GM21390 (cell line): ENCODE data around the gene SPPL2C.

Source experiments
- ATAC-seq: cut with Tn5 transposase; IDR thresholded peaks from one replicate; pipeline ENCODE4 v1.9.1; 2021; ENCODE audit not compliant: unreplicated experiment

Gene SPPL2C

DNA sequence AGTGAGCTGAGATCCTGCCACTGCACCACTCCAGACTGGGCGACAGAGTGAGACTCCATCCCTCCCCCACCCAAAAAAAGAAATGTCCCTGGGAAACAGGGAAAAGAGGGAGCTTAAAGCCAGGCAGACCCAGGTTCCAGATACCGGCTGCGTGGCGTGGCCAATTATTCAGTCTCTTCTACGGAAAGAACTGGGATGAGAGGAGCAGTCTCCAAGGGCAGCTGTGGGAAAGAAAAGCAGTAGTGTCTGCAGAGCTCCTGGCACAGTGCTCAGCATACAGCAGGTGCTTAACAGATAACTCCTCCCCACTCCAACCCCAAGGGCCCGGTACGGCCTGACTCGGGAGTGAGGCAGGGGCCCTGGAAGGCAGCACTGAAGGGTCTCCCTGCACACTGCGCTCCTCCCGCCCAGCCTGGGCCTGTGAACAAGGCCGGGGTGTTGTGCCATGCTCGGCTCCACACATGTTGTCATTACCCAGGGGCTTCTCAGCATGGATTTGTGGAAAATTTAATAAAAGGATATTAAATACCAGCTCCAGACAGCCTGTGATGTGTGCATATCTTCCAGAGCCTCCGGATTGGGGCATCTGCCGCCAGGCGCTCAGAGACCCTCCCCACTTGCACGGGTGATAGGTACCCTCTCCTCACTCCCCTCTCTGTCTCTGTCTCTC, 17.6 kb upstream of the SPPL2C start:
- ATAC-seq, result no peak

DNA sequence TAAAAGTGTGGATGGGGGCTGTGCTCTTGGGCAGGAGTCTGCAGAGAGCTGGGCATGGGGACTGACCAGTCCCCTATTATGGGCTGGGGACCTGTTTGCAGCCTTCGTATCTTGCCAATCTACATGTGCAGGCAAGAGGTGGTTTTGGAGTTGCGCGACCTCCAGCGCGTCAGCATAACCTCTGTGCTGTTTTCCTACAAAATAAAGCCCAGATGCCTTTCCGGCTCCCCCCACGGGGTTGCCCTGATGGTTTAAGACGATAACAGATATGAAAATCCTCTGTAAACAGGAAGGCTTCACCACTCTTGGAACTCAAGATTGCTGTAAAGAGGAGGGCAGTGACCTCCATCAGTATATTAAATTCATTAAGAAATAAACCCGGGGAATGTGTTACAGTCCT, 16.5 kb upstream of the SPPL2C start:
- ATAC-seq, result no peak

DNA sequence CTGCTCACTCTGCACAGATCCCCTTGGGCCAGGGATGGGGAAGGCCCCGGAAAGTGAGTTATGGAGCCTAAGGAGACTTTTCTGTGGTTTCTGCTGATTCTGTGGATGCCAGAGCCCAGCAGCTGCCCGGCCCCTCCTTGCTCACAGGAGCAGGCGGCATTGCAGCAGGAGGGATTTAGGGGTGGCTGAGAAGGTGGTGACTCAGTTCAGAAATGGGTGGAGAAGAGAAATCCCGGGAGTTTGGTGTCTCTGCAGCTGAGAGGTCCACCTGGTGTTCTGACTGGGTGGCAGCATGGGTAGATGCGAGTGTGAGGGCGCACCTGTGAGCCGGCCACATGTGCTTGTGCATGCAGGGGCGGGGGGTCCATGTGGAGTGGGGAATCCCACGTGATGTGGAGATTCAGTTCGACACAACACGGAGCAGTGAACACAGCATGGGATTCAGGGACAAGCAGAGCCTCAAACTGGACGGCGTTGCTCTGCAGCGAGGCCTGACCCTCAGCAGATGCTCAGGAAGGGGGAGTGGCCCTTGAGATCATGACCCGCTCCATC, 16.0 kb upstream of the SPPL2C start:
- no peak for ATAC-seq

DNA sequence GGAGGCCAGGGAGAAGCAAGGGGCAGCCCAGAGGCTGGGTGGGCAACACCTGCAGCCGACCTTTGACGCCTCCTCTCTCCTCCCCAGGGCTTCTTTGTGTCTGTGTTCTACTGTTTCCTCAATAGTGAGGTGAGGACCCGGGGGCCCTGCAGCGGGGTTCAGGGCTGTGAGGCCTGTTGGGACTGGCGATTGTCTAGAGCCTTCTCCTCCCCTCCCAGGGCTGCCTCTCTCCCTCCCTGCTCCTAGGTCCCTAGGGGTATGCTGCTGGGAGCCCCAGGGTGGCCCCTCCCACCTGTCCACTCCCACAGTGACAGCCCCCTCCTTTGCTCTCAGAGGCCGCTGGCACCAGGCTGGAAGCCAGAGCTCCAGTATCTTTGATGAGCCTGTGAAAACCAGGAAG, 10.8 kb upstream of the SPPL2C start:
- no peak for ATAC-seq

DNA sequence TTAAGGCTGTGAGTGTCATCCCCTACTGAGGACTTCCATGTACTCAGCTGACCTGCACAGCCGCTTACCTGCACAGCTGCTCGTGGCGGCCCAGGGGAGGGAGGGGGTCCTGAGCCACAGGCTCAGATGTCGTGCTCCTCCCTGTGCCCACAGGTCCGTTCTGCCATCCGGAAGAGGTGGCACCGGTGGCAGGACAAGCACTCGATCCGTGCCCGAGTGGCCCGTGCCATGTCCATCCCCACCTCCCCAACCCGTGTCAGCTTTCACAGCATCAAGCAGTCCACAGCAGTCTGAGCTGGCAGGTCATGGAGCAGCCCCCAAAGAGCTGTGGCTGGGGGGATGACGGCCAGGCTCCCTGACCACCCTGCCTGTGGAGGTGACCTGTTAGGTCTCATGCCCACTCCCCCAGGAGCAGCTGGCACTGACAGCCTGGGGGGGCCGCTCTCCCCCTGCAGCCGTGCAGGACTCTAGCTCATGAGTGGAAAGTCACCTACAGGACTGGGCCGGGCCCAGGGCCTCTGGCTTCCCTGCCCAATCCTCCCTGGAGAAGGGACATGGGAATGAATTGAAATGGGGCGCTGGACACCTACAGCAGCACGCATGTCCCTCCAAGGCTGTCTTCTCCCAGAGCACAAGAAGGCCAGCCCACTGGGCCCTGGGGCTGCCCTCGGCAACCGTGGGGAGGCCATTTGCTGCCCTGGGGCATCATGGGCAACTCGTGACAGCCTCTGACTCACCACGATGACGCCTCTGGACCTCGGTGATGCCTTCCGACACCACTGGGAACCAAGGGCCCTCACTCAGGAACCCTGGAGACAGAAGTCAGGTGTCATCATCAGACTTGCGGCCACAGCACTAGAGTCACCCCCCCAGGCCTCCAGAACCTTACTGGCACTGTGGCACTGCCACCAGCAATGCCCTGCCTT, 9.9 kb upstream of the SPPL2C start:
- ATAC-seq, result no peak

DNA sequence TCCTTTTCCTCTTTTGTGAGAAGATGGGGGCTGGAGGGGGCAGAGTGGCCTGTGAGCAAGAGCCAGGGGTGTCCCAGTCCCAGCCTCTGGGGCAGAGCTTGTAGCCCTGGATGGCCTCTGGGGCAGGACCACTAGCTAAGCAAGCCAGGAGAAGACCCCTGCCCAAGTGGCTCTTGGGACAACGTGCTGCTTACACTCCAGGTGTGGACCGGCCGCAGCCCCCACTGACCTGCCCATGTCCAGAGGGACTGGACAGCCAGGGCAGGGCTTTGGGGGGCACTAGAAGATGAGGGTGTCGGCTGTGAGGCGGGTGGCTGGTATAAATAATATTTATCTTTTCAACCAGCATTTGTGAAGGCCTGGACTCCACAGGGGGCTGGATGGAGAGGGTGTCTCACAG, 9.2 kb upstream of the SPPL2C start:
- ATAC-seq, result no peak

DNA sequence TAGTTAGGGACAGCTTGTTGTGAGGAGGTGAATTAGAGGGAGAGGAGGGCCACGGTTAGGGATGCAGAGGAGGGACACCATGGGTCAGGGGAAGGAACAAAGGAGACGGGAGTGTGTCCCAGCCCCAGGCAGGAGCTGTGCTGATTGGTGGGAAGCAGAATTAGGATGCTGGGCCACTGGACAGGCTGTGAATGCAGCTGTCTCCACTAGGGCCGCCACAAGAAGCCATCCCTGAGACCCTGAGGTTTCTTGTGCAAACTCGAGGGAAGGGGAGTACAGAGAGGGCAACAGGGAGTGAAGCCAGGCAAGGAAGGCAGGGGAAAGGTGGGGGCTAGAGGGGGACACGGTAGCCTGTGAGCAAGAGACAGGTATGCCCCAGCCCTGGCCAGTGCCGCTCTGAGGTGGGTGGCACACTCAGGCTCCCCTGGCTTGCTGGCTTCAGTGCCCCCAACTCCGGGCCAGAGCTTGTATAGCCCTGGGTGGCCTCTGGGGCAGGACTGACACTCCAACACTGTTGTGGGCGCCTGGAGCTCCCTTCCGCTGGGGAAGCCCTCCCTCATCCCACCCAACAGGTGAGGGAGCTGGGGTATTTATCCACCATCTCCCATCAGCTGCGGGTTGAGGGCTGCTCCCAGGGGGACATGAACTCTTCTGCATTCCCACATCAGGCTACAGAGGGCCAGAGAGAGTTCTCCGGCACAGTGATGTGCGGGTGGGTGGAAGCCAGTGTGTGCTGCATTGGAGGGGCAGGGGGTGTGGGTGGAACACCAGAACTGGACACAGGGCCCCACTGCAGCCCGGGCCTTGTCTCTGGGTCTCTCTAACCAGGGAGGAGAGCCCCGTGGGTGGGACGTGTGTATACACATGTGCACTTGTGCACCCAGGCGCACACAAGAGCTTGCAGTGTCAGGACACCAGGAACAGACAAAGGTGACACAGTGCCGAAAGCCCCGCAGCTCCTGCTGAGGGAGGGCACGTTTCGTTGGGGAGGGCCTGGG, 8.3 kb upstream of the SPPL2C start:
- no peak for ATAC-seq

DNA sequence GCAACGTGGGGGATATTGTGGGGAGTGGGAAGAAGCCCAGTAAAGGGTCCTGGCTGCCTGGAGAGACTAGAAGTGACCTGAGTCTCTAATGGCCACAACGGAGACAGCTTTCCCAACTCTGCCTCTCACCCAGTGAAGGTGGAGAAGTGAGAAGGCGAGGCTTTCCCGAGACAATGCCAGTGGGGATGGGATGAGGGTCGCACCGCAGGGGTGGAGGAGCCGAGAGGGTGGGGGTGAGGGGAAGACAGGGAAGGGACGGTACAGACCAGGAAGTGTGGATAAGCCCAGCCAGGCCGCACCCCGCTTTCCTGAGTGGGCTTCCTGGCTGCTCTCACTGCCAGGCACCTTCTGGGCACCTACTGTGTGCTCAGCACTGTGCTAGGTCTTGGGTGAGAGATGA, 7.5 kb upstream of the SPPL2C start:
- no peak for ATAC-seq

DNA sequence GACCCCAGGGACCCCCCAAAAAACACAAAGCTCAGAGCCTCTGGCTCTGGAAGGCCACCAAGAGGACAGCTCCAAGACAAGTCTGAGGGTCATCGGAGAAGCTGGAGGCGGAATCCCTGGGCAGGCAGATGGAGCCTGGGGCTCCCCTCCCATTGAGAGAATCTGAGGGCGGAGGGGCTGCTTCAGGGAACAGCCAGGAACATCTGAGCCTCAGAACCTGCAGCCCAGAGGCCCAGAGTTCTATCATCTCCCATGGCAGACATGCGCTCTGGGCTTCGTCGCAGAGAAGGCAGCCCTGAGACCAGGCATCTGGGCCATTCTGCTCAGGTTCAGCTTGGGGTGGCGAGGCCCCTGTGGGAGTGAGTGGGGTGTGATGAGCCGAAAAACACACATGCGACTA, 7.1 kb upstream of the SPPL2C start:
- ATAC-seq, result no peak

DNA sequence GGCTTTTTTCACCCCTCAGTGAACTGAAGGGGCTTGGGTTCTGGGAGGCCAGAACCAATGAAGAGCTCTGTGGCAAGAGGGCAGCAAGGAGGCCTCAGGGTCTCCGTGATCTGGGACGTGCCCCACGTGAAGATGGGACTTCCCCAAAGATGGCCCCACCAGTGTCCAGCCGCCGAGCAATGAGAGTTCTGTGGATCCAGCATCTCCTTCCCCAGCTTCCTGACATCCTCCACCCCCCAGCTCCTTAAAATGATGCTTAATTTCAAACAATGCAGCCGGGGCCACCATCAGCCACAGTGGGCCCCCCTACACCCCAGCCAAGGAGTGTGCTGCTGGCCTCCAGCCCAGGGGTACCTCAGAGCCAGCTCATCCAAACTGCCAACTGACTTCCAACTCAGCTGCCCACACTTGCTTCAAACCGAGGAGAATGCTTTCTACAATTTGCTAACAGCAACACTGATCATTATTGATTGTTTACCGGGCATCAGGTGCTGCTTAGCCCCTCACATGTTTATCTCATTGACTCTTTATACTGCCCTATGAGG, 5.9 kb upstream of the SPPL2C start:
- no peak for ATAC-seq

DNA sequence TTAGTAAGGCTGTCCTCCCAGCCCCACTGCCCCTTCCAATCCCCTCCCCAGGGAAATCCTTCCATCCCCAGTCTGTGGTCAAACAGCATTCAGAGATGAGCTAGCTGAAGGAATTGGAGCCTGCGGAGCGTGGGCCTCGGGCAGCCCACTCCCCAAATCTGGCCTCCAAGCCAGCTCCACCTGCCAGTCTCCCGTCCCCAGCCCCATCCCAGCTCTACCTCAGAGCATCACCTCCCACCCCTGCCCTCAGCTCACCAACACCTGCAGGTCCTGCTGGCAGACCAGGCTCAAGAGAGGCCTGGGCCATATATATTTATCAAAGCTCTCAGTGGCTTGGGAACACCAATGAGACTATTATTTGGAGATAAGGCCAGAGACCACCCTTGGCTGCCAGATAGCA, 5.2 kb upstream of the SPPL2C start:
- ATAC-seq, result no peak

DNA sequence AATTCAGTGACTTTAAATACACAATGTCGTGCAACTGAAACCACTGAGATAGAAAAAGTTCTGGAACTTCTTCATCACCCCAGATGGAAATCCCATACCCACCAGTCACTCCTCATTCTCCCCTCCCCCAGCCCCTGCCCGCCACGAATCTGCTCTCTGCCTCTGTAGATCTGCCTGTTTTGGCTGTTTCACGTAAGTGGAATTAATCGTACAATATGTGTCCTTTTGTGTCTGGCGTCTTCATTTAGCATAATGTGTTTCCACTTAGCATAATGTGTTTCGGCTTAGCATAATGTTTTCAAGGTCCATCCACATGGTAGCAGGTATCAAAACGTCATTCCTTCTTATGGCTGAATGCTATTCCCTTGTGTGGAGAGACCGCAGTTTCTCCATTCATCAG, 3.5 kb upstream of the SPPL2C start:
- ATAC-seq, result no peak

DNA sequence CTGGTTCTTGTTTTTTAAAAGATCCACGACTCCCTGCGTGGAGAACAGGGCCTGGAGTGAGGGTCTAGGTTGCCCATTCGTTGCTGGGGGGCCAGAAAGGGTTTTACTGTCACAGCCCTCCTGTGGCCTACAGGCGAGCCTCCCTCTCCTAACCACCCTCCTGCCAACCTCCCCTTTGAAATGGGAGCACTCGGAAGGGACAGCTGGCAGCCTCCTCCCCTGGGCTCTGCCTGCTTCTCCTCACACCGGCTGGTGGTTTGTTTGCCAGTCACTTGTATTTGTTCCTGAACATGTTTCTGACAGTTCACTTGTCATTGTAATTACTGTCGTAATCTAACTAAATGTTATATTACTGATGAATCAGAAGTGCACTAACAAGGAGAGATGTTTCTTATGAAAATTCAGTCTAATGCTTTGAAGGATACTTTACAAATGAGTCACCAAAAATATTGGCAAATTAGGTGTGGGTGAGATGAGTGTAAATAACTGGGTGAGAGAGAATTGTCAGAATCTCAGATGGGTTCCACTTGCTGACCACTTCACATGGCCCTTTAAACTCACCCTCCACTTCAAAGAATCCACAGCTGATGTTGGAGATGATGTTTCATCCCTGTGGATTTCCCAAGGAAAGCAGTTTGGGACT, 2.7 kb upstream of the SPPL2C start:
- no peak for ATAC-seq

DNA sequence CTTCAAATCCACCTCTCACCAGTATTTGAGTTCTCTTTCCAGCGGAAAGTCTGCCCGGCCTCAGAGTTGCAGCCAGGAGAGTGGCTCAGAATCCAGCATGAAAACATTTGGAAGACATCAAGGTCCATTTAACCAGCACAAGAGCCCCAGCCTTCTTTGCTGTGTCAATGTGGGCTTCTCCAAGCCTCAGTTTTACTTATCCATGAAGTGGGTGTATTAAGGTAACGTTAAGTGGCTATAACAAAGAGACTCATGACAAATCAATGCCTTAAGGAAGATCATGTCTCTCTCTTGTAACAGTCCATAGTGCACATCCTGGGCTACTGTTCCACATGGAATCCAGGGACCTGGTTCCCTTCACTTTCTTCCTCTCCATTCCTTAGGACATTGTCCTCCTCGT, 959 bp upstream of the SPPL2C start:
- ATAC-seq, result no peak

DNA sequence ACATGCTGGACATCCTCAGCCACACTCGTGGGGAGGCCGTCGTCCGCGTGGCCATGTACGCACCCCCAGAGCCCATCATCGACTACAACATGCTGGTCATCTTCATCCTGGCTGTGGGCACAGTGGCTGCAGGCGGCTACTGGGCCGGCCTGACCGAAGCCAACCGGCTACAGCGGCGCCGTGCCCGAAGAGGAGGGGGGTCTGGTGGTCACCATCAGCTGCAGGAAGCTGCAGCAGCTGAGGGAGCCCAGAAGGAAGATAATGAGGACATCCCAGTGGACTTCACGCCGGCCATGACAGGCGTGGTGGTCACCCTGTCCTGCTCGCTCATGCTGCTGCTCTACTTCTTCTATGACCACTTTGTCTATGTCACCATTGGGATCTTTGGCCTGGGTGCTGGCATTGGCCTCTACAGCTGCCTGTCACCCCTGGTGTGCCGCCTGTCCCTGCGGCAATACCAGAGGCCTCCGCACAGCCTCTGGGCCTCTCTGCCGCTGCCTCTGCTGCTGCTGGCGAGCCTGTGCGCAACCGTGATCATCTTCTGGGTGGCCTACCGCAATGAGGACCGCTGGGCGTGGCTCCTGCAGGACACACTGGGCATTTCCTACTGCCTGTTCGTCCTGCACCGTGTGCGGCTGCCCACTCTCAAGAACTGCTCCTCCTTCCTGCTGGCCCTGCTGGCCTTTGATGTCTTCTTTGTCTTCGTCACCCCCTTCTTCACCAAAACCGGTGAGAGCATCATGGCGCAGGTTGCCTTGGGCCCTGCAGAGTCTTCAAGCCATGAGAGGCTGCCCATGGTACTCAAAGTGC, 900 bp downstream of the SPPL2C start:
- no peak for ATAC-seq

DNA sequence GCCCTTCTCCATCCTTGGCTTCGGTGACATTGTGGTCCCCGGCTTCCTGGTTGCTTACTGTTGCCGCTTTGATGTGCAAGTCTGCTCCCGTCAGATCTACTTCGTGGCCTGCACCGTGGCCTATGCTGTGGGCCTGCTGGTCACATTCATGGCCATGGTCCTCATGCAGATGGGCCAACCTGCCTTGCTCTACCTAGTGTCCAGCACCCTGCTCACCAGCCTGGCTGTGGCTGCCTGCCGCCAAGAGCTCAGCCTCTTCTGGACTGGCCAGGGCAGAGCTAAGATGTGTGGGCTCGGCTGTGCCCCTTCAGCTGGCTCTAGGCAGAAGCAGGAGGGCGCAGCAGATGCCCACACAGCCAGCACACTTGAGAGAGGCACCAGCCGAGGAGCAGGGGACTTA, 1.5 kb downstream of the SPPL2C start:
- no peak for ATAC-seq

DNA sequence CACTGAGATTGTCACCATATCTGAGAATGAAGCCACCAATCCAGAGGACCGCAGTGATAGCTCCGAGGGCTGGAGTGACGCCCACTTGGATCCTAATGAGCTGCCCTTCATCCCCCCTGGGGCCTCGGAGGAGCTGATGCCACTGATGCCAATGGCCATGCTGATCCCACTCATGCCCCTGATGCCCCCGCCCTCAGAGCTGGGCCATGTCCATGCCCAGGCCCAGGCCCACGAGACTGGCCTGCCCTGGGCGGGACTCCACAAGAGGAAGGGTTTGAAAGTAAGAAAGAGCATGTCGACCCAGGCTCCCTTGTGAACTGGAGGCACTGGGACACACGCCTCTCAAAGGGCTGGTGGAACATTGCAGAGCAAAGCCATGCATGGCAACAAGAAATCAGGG, 2.0 kb downstream of the SPPL2C start:
- no peak for ATAC-seq

DNA sequence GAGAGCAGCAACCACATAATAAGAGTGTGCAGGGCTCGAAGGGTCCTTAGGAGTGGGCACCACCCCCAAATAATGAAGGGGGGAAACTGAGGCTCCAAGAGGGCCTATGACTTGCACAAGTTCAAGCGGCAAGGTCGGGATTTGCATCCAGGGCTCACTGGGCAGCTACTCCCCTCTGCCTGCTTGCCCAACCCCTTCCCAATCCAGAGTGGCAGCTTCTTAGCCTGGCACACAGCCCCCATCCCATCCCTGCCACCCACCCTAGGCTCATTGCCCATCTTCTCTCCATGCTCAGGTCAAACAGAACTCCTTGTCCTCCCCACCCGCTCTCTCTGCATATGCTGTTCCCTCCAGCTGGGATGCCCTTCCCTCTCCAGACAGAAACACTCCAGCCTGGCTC, 2.4 kb downstream of the SPPL2C start:
- no peak for ATAC-seq

DNA sequence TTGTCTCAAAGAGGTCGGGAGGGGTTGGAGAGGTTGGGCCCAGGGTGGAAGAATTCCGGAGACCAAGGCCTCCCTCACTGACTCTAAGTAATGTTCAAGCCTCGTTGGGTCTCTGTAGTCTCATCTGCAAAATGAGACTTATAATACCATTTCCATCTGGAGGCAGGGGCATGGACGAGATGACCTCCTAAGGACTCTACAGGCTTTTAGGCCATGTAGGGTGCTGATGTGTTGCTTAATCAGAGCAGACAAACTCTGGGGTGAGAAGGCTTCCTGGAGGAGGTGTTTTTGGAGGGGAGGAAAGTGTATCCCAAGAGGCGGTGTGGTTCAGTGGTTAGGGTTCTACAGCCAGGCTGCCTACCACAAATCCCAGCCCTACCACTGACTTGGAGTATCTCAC, 3.1 kb downstream of the SPPL2C start:
- ATAC-seq, result no peak
